ENCODE results near the gene MORN1.

MORN1 gene

DNA sequence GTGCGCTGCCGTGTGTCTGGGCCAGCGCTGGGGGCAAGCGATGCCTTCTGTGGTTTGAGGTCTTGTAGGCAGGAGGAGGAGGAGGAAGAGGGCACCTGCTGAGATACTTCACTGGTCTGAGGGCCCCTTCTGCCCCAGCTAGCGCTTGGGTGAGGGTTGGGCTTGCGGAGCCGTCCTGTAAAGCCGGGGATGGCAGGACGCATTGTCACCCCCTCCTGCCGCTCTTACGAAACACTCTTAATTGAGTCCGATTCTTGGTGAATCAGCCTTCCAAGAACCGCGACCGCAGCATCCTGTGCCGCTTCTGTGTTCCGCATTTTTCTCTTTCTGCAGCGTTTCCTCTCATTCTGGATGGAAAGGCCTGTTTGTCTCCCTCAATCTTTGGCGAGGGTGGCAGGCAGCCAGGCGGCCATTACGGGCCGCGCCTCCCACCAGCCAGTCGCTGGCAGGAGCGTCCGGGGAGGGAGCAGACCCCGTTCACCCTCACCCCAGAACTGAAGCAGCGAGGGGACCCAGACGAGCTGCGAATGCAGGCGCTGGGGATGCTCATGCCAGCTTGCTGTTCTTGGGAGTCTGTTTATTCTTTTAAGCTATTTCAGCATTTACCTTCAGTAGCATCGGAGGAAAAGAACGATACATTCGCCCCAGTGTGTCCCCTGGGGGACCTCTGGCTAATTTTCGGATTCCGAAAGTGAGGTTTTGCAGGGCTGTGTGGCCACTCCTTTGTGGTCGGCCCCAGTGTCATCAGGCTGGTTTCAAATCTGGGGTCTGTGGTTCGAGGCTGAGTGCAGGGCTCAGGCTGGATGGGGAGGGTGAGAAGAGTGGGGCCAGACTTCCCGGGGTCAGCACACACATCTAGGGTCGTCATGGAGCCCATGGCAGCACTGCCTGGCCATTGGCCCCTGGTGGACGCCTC, 100.5 kb downstream of the MORN1 start:
- no peaks in the 10 kb centered on the region for H3K9me3 ChIP-seq
- TF ChIP-seq, protein P1, sequence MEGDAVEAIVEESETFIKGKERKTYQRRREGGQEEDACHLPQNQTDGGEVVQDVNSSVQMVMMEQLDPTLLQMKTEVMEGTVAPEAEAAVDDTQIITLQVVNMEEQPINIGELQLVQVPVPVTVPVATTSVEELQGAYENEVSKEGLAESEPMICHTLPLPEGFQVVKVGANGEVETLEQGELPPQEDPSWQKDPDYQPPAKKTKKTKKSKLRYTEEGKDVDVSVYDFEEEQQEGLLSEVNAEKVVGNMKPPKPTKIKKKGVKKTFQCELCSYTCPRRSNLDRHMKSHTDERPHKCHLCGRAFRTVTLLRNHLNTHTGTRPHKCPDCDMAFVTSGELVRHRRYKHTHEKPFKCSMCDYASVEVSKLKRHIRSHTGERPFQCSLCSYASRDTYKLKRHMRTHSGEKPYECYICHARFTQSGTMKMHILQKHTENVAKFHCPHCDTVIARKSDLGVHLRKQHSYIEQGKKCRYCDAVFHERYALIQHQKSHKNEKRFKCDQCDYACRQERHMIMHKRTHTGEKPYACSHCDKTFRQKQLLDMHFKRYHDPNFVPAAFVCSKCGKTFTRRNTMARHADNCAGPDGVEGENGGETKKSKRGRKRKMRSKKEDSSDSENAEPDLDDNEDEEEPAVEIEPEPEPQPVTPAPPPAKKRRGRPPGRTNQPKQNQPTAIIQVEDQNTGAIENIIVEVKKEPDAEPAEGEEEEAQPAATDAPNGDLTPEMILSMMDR (IDR thresholded peaks at IDR 0.05), result no peak
- H3K36me3 ChIP-seq, result no peaks in the 10 kb centered on the region
- H3K4me3 ChIP-seq (ENCODE audit: low read depth in 1 of 2, low read length in 1 of 2), result peak overlapping the region; percentile 54 to 56
- H3K27me3 ChIP-seq, result peaks cover 78% of the 10 kb centered on the region
- peaks cover 23 to 30% of the 10 kb centered on the region in 2 experiments for H3K4me1 ChIP-seq (ENCODE audit: control insufficient read depth in 1 of 2, insufficient read depth in 1 of 2, low read depth in 1 of 2, low read length in 1 of 2)
- peak overlapping the region; percentile 65 for H3K27ac ChIP-seq

DNA sequence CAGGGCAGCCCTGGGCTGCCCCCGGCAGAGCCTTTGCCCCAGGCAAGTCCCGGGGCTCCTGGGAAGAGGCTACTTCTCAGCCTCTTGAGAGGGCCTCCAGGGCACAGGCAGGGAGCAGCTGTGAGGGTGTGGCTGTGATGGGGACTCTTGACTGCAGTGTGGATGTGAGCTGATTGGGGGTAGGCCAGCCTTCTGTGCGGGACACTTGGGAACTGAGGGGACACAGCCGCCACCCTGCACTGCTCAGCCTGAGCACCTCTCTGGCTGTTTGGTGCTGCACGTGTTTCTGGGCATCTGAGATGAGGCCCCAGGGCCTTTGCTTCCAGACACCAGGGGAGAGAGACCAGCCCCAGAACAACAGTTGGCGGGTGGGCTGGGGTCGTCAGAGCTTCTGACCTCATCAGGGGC, 101.2 kb downstream of the MORN1 start:
- H3K27me3 ChIP-seq, result peaks cover 72% of the 10 kb centered on the region
- TF ChIP-seq, protein P1 (IDR thresholded peaks at IDR 0.05), result no peak
- H3K9me3 ChIP-seq, result no peaks in the 10 kb centered on the region
- peak overlapping the region; percentile 54 to 56 for H3K4me3 ChIP-seq (ENCODE audit: low read depth in 1 of 2, low read length in 1 of 2)
- peak overlapping the region; percentile 65 for H3K27ac ChIP-seq
- H3K36me3 ChIP-seq, result no peaks in the 10 kb centered on the region
- peaks cover 23 to 30% of the 10 kb centered on the region in 2 experiments for H3K4me1 ChIP-seq (ENCODE audit: control insufficient read depth in 1 of 2, insufficient read depth in 1 of 2, low read depth in 1 of 2, low read length in 1 of 2)

DNA sequence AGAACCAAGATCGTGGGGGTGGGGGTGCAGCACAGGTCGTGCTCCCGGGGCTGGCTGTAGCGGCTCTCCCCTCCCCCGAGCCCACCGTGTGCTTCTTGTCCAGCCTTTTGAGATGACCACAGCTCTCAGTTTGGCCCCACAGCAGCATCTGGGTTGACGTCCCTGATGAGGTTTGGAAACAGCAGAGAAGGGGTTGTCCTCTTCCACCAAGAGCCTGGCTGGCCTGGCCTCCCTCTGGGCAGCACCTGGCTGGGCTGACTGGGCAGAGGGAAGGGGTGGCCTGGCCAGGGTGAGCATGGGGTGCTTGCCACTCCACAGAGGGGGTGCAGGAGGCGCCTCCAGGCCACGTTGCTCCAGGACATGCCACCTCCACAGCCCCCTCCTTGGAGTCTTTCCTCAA, 101.7 kb downstream of the MORN1 start:
- H3K9me3 ChIP-seq, result no peaks in the 10 kb centered on the region
- H3K27me3 ChIP-seq, result peaks cover 66% of the 10 kb centered on the region
- no peak overlapping the region for H3K27ac ChIP-seq
- no peaks in the 10 kb centered on the region for H3K36me3 ChIP-seq
- H3K4me1 ChIP-seq (ENCODE audit: control insufficient read depth in 1 of 2, insufficient read depth in 1 of 2, low read depth in 1 of 2, low read length in 1 of 2), result peaks cover 23 to 30% of the 10 kb centered on the region in 2 experiments
- TF ChIP-seq, protein P1 (IDR thresholded peaks at IDR 0.05), result no peak
- no peak overlapping the region for H3K4me3 ChIP-seq (ENCODE audit: low read depth in 1 of 2, low read length in 1 of 2)

DNA sequence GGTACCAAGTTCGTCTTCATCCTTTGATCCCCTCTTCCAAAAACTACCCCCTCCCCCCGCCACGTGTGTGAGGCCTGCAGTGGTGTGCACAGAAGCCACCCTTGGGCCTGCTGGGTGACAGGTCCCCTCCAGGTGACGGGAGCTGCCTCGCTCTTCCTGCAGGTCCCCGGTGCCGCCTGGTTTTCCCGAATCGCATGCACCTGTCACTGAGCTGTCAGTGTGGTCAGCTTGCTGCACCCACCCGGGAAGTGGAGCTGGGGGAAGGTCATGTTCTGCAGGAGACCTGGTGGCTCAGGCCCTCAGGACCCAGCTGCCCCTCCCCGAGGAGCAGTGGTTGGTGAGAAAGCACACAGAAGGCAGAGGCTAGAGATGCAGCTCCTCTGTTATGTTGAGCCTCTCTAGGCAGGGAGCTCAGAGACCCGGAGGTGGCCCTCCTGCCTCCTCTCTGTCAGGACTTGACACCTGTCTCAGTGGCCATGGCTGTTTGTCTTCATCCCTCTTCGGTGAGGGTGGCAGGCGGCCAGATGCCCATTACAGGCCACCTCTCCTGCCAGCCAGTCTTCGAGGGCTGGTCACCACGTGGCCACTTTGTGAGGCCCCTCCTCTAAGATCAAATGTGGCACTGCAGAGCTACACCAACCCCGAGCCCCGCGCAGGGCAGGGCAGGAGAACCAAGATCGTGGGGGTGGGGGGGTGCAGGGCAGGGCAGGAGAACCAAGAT, 102.4 kb downstream of the MORN1 start:
- peaks cover 66% of the 10 kb centered on the region for H3K27me3 ChIP-seq
- no peak overlapping the region for H3K27ac ChIP-seq
- H3K4me3 ChIP-seq (ENCODE audit: low read depth in 1 of 2, low read length in 1 of 2), result no peak overlapping the region
- no peaks in the 10 kb centered on the region for H3K9me3 ChIP-seq
- no peaks in the 10 kb centered on the region for H3K36me3 ChIP-seq
- TF ChIP-seq, protein P1 (IDR thresholded peaks at IDR 0.05), result no peak
- H3K4me1 ChIP-seq (ENCODE audit: control insufficient read depth in 1 of 2, insufficient read depth in 1 of 2, low read depth in 1 of 2, low read length in 1 of 2), result peaks cover 23 to 30% of the 10 kb centered on the region in 2 experiments

DNA sequence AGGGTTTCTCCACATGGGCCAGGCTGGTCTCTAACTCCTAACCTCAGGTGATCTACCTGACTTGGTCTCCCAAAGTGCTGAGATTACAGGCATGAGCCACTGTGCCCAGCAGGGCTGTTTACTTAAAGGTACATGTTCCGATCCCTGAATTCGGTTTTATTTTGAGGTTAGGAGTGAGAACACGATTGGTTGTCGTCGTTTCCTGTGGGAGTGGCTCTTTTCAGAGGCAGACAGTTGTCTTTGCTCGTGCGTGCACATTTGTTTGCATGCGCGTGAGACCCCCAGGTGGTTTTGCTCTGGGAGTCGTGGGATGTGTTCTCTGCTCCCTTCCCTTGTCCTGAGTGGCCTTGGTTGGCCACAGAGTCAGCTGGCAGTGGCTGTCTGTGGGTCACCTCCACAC, 103.0 kb downstream of the MORN1 start:
- Histone ChIP-seq H3K9me3 (no peaks in the 10 kb centered on the region), H3K27ac (no peak overlapping the region), H3K36me3 (no peaks in the 10 kb centered on the region), H3K27me3 (peaks cover 59% of the 10 kb centered on the region), H3K4me1 (ENCODE audit: control insufficient read depth in 1 of 2, insufficient read depth in 1 of 2, low read depth in 1 of 2, low read length in 1 of 2) (peaks cover 23 to 30% of the 10 kb centered on the region in 2 experiments), H3K4me3 (ENCODE audit: low read depth in 1 of 2, low read length in 1 of 2) (no peak overlapping the region)
- TF ChIP-seq, protein P1 (IDR thresholded peaks at IDR 0.05), result no peak
